DMS153 treated with DMSO at 0.1 percent for 48 hours (cell line): ENCODE measurements around the gene DOHH.
A peak's percentile ranks its signal among the peaks of the same experiment; 100 is the strongest.

ENCODE experiments used
- DNase-seq: peaks from one replicate; lab custom pipeline; 2025; ENCODE audit not compliant: unreplicated experiment; lab: John Stamatoyannopoulos, UW

The DOHH gene

DNA sequence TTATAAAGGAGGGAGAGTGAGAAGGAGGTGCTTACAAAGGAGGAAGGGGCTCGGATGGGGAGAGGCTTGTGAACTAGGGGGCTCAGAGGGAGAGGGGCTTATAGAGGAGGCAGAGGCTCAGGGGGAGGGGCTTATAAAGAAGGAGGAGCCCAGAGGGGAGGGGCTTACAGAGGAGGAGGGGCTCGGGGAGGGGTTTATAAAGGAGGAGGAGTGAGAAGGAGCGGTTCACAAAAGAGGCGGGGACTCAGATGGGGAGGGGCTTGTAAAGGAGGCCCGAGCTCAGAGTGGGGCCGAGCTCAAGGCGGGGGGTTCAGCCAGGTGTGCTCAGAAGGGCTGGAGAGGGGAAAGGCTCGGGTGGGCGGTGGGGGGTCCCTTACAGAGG, 20.6 kb downstream of the DOHH start:
- peak; percentile 5 for DNase-seq

DNA sequence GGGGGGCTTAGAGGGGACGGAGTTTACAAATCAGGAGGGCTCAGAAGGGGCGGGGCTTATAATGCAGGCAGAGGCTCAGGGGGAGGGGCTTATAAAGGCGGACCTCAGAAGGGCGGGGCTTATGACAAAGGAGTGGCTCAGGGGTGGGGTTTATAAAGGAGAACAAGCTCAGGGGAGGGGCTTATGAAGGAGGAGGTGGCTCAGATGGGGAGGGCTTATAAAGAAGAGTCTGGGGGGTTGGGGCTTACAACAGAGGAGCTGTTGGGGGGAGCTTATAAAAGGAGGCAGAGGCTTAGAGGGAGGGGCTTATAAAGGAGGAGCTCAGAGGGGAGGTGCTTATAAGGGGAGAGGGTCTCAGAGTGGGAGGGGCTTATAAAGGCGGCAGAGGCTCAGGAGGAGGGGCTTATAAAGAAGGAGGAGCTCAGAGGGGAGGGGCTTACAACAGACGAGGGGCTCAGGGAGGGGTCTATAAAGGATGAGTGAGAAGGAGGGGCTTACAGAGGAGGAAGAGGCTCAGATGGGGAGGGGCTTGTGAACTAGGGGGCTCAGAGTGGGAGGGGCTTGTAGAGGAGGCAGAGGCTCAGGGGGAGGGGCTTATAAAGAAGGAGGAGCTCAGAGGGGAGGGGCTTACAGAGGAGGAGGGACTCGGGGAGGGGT, 21.2 kb downstream of the DOHH start:
- DNase-seq = no peak

DNA sequence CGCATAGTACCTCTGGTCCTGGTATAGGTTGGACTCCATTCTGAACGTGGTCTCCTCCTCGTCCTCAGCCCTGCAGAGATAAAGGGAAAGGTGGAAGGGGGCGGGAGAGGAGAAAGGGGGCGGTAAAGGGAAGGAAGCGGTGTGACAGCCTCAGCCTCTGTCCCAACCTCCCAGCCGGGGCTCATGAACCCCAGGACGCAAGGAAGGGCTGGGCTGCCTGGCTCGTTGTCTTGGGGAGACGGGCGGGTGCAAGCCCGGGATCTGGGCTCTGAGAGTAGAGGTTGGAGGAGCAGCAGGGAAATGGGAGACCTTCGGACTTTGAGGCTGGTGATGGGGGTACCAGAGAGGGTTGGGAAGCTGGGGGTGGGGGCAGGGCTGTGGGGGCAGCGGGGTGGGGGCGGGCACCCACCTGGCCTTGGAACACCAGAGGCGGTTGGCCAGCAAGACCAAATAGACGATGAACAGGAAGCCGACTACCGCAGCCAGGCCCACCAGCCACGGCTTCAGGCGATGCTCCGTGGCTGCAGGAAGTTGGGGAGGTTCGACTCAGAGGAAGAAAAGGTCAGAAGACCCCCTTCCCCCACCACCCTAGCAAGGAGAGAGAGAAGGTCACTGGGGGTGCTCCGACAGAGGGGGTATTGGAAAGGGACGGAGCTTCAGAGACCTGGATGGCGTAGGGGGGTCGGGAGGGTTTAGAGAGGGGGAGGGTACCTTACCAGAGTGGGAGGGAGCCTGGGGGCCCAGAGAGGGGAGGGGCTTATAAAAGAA, 21.9 kb downstream of the DOHH start:
- no peak for DNase-seq

DNA sequence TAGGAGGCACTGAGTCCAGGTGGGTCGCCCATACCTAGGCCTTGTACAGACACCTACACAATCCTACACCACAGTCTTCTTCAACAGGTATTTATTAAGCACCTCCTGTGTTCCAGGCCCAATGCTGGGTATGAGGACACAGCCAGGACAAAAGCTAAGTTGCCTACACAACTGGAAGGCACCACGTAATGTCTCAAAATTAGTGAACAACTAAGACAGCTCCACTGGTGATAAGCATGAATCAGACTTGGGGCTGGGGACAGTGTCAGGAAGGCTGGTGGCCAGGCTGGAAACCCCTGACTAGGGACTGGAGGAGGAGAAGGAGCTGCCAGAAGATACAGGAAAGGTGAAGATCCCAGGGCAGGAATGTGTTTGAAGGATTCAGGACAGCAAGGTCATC, 22.5 kb downstream of the DOHH start:
- DNase-seq = no peak

DNA sequence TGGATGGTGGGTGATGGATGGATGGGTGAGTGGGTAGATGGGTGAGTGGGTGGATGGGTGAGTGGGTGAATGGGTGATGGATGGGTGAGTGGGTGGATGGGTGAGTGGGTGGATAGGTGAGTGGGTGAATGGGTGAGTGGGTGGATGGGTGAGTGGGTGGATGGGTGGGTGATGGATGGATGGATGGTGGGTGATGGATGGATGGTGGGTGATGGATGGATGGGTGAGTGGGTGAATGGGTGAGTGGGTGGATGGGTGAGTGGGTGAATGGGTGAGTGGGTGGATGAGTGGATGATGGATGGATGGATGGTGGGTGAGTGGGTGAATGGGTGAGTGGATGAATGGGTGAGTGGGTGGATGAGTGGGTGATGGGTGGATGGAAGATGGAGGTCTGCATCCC, 23.0 kb downstream of the DOHH start:
- no peak for DNase-seq

DNA sequence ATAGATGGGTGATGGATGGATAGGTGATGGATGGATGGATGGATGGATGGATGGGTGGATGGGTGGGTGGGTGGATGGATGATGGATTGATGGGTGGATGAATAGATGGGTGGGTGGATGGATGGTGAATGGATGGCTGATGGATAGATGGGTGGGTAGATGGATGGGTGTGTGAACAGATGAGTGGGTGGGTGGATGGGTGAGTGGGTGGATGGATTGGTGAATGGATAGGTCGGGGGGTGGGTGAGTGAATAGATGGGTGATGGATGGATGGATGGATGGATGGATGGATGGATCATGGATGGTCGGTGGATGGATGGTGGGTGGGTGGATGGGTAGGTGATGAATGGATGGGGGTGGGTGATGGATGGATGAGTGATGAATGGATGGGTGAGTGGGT, 23.6 kb downstream of the DOHH start:
- no peak for DNase-seq

DNA sequence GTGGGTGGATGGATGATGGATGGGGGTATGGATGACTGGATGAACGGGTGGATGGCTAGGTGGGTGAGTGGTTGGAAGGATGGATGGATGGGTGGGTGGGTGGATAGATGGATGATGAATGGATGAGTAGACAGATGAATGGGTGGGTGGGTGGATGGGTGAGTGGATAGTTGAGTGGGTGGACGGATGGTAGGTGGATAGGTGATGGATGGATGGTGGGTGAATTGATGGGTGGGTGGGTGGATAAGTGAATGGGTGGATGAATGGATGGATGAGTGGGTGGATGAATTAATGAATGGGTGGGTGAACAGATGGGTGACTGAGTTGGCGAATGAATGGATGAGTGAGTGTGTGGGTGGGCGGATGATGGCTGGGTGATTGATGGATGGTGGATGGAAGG, 25.0 kb downstream of the DOHH start:
- DNase-seq = no peak

DNA sequence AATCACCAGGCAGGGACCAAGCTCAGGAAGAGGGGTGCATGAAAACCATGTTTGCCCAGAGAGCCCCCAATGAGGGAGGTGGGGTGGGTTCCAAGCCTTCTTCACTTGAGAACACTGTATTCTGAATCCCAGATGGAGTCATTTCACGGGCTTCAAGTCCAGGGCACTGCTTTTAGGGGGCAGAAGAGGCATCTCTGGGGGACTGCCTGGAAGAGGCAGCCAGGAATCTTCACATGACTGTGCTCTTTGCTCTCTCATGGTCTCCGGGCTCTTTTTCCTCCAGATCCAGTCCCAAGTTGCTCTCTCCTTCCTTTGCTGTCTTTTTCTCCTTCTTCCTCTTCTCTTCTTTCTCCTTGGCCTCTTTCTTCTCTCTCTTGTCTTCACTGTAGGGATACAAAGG, 25.9 kb downstream of the DOHH start:
- DNase-seq = no peak

DNA sequence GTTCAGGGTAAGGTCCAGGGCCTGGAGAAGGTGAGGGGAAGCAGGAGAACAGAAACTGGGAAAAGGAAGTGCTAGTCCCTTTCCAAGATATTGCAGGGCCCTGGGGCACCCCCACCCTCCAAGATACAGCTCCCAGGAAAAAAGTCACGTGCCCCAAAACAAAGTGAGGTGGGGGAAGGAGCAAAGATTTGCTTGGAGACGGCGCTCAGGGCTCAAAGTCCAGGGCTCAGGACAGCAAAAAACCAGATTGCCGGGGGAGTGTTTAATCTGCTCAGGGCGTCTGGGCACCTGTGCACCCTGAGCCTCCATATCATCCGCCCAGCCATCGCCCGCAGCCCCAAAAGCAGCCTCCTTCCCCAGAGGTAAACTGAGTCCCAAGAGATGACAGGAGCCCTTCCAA, 26.5 kb downstream of the DOHH start:
- no peak for DNase-seq

DNA sequence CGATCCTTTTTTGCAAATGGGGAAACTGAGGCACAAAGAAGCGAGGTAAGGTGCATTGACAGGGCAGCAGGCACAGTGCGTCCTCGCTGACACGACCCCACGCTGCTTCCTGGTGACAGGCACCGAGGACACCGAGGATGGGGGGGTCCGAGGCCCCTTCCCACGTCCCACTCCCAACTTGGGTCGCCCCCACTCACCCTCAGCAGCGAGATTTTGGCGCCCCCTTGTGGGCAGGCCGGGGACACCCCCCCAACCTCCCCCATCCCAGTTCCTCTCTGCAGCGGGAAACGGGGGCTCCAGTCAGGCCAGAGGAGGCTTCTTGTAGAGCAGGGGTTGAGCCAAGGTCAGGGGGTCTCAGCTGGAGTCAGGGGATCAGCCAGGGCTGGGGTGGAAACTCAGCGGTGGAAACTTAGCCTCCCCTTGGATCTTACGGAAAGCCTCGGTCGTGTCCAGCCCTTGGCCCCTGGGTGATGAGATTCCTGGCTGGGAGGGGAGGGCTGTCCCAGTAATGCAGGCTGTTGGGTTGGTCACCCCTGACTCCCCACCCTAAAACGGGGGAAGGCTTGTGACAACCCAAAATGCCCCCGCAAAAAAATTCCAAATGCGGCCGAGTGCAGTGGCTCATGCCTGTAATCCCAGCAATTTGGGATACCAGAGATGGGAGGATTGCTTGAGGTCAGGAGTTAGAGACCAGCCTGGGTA, 28.4 kb downstream of the DOHH start:
- DNase-seq = no peak

DNA sequence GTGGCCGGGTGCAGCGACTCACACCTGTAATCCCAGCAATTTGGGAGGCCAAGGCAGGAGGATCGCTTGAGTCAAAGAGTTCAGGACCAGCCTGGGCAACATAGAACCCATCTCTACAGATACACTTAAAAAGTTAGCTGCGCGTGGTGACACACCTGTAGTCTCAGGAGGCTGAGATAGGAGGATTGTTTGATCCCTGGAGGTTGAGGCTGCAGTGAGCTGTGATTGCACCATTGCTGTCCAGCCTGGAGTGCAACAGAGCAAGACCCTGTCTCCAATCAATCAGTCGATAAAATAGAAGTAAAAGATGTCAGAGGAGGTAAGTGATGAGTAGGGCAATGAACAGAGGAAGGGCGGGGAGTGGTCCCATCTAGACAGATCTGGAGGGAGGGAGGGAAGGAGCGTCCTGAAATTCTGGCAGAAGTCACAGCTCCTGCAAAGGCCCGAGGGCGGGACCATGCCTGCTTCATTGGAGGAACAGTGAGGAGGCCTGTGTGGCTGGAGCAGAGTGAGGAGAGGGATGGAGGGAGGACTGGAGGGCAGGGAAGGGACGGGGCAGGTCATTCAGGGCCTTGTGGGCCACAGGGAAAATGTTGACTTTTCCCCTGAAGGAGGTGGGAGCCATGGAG, 29.9 kb downstream of the DOHH start:
- no peak for DNase-seq

DNA sequence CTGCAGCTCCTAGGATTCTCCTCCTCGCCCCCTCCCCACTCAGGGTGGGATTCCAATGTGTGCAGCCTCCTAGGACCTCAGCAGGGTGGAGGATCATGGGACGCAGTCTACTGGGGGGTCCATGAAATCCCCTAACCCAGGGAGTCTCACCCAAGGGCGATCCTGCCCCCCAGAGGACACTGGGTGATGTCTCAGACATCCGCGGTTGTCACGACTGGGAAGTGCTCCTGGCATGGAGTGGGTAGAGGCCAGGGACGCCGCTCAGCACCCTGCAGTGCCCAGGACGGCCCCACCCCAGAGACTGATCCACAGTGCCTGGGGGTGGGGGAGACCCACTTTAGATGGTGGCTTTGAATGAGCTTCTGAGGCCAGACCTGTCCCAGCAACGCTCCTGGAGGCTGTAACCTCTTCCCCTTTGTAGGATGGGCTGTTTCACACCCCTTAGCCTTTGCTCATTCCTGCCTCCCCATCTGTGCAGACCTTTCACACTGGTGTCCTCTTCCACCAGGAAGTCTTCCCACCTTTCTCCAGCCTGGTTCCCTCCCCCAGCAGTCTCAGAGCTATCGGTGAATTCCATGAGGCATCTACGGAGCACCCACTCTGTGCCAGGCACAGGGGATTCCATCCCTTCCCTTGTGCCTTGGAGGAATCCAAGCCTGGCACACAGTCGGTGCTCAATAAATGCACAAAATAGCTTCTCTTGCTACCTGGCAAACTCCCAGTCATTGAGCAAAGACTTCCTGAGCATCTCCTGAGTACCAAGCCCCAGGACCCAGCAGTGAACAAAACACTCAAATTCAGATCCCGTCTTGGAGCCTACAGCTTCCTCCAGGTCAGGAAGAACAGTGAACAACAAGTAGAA, 30.6 kb downstream of the DOHH start:
- no peak for DNase-seq

DNA sequence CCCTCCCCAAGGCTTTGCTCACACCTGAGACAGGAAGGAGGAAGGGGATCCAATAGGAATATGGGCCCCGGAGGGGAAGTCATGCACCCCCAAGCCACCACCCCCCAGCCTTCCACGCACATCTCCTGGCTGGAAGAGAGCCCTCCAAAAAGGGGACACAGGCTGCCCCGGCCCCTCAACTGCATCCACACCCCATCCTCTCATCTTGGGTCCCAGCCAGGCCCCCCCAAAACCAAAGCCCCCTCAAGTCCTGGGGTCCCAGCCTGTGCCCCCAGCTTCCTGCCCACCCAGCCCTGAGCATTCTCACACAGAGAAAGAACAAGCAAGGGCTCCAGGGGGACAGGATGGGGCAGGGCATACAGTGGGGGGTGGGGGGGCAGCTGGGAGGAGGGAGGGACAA, 32.3 kb downstream of the DOHH start:
- DNase-seq = no peak

DNA sequence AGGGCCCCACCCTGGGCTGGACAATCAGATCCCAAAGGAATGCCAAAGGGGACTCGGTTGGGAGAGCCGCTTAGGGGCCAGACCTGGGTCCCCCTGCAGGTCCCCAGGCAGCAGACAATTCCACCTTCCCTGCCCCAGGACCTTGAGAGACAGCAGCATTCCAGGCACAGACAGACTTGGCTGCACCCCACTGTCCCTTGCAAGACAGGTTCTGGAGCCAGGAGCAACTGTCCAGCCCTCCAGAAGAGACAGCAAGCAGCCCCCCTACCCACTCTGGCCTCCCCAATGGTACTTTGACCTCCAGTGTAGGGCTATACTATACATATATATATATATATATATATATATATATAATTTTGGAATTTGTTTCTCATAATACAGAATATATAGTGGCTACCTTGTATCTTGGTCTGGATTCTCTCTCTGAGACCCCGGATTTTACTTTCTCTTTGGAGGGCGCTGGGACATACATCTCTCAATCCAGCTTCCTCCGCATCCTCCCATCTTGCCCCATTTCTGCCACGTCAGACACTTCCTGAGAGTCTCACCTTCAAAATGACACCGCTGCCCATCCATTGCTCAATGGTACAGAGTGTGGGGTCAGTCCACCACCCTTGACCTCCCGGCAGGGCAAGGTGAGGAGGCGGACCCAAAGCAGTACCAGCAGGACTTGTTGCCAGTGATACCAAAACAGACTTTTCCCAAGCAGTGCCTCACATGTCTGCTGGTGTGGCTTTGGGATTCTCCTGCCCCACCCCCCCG, 32.9 kb downstream of the DOHH start:
- no peak for DNase-seq

DNA sequence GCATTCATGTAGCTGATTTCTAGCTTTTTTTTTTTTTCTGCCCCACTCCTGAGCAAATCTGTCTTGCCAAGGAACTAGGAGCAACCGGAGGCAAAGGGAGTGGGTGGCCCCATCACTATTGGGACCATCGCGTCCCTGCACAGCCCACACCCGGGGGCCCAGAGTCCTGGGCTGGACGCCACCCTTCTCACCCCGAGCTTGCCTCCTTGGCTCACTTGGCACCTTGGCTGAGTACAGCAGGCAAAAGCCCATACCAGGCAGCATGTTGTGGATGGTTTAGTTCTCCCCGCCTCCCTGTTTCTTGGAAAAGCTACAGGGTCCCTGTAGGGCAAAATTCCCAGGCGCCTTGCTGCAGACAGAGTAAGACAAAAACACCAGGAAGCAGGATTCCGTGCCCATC, 33.8 kb downstream of the DOHH start:
- DNase-seq = no peak

DNA sequence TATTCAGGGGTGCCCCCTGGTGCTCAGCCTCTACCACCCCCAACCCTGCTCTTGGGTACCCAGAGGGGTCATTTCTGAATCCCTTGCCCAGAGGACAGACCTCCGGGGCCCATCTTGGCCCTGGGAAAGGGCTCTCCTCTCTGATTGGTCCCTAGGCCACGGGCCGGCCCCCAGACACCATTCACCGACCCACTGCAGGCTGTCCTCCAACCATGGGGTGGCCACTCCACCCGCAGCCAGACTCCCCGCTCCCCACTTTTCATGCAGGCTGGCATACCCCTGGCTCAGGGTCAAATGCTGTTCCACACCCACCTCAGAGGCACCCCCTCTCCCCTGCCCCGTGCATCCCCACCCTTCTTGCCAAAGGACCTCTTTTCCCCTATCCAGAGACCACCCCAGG, 34.9 kb downstream of the DOHH start:
- DNase-seq = no peak

DNA sequence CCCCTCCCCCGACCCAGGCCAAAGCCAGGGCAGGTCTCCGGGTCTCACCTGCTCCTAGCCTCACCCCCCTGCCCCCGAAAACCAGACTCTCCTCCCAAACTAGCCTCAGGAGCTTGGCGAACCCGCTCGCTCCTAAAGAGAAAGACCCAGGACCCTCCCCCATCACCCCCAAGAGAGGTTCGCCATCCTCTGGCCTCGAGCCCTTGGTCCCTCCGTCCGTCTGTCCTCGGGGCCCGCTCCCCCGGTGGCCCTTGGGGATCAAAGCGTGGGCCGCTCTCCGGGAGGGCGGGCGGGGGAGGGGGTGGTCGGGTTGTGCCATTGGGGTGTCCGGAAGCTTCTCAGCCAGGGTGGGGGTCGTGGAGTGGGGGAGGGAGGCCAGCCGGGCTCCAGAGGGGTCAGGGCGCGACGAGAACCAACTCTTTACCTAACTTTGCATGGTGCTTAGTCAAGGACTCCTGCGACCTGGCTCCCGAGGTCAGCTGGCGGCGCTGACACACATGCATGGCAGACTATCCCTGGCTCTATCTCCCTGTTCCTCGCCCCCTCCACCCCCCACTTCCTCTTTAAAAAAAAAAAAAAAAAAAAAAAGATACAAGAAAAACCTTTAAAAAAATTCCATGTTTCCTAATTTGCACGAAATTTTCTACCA, 35.8 kb downstream of the DOHH start:
- DNase-seq = no peak

DNA sequence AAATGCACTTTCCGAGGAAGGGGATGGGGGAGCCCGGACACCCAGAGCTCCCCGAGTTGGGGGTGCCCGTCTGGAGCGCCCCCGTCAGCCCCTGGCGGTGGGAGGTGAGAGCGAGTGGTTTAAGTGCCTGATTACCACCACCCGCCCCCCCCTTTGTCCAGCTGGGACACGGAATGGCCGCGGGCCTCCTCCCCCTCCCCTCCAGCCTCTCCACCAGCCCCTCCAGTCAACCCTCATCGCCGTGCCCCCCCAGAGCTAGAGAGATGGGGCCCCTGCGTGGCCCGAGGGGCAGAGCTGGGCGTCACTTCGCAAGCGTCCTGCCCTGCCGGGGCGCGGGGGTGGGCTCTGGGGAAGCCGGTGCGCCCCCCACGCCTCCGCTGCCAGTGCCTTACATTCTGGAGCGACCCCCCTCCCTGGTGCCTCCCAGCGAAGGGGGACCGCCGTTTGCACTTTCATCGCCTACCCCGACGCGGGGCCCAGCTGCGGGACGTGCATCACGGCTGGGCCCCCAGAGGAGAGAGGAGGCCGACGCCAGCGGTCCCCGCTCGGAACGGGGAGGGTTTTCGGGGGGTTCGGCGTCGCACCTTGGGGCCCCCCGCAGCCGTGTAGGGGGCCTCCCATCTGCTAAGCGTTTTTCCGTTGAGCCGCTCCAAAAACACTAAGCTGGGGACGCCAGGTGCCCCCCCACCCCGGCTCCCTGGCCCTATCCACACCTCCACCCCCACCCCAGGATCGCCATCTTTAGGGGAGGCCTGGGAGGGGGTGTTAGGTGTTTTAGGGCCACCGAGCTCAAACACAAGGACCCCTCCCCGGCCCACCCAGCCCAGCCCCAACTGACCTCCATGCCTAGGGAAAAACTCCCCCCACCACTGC, 36.5 kb downstream of the DOHH start:
- no peak for DNase-seq
